ENCODE measurements around the gene SPOCD1. TPM values are rescaled to one million over a fixed set of nuclear protein-coding genes. Genes with fewer than 3 reads are reported as not detected.

The SPOCD1 gene
- polyA plus RNA-seq, 3 donors, result not detected

DNA sequence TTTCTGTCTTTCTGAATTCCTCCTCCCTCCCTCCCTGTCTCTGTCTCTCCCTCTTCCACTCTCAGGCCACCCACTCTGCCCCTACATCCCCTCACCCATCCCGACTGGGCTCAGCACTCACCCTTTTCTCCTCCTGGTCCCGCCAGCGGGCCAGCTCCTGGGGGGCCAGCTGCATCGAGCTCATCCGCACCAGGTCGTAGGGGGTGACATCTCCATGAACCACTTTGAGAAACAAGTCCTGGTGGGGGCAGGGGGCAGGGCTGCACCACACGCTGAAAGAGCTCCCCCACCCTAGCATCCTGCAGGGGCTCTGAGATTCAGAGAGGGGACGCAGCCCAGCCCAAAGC lies 17.8 kb downstream of the SPOCD1 start:
- H3K4me3 Mint-ChIP-seq, result no peak overlapping the region
- Histone ChIP-seq H3K27ac (ENCODE audit: low read depth in 1 of 2, low read length in 2 of 2) (no peak overlapping the region), H3K4me1 (ENCODE audit: control insufficient read depth in 1 of 2, insufficient read depth in 2 of 2, low read length in 2 of 2) (peaks cover 6 to 8% of the 10 kb centered on the region in 2 donors), H3K4me2 (replicated peaks; ENCODE audit: extremely low read depth, low read length, poor library complexity, severe bottlenecking) (no peak overlapping the region), H4K20me1 (ENCODE audit: insufficient read depth, low read length) (no peaks in the 10 kb centered on the region), H3K79me2 (ENCODE audit: insufficient read depth, low read length) (no peaks in the 10 kb centered on the region), H3K9ac (ENCODE audit: insufficient read depth, low read length, poor library complexity, severe bottlenecking) (no peak overlapping the region), H3K4me3 (replicated peaks in 1 of 3; ENCODE audit: low read depth in 2 of 3, low read length in 3 of 3) (no peak overlapping the region), H2AFZ (ENCODE audit: insufficient read depth, low read depth, low read length, poor library complexity, severe bottlenecking) (no peak overlapping the region), H3K9me3 (replicated peaks in 1 of 2; ENCODE audit: control insufficient read depth in 1 of 2, insufficient read depth in 1 of 2, low read length in 2 of 2) (no peaks in the 10 kb centered on the region), H3K27me3 (ENCODE audit: control insufficient read depth in 2 of 2, insufficient read depth in 2 of 2, low read length in 2 of 2) (no peaks in the 10 kb centered on the region), H3K36me3 (replicated peaks in 1 of 2; ENCODE audit: control insufficient read depth in 1 of 2, insufficient read depth in 2 of 2, low read length in 2 of 2) (no peaks in the 10 kb centered on the region)
- no peak overlapping the region for H3K27ac Mint-ChIP-seq
- no peaks in the 10 kb centered on the region for H3K36me3 Mint-ChIP-seq
- H3K9me3 Mint-ChIP-seq, result peaks cover 0 to 2% (median 0%) of the 10 kb centered on the region in 7 donors
- 93% methylated on average over 3 of the region's 8 CpGs for WGBS (ENCODE audit: insufficient coverage)
- DNase-seq, result no peak
- peaks cover 12 to 39% (median 16%) of the 10 kb centered on the region in 3 donors for H3K27me3 Mint-ChIP-seq (ENCODE audit: low read depth in 3 of 3)
- TF ChIP-seq, protein P1, sequence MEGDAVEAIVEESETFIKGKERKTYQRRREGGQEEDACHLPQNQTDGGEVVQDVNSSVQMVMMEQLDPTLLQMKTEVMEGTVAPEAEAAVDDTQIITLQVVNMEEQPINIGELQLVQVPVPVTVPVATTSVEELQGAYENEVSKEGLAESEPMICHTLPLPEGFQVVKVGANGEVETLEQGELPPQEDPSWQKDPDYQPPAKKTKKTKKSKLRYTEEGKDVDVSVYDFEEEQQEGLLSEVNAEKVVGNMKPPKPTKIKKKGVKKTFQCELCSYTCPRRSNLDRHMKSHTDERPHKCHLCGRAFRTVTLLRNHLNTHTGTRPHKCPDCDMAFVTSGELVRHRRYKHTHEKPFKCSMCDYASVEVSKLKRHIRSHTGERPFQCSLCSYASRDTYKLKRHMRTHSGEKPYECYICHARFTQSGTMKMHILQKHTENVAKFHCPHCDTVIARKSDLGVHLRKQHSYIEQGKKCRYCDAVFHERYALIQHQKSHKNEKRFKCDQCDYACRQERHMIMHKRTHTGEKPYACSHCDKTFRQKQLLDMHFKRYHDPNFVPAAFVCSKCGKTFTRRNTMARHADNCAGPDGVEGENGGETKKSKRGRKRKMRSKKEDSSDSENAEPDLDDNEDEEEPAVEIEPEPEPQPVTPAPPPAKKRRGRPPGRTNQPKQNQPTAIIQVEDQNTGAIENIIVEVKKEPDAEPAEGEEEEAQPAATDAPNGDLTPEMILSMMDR (IDR thresholded peaks at IDR 0.05), result no peak
- H3K4me1 Mint-ChIP-seq, result peaks cover 13% of the 10 kb centered on the region
- intact Hi-C loops (cut with micrococcal nuclease), result loop anchor here in 1 of 2 donors (10.0 kb wide), 1 partner anchor 233 kb away; no protein-coding TSS in a partner anchor

DNA sequence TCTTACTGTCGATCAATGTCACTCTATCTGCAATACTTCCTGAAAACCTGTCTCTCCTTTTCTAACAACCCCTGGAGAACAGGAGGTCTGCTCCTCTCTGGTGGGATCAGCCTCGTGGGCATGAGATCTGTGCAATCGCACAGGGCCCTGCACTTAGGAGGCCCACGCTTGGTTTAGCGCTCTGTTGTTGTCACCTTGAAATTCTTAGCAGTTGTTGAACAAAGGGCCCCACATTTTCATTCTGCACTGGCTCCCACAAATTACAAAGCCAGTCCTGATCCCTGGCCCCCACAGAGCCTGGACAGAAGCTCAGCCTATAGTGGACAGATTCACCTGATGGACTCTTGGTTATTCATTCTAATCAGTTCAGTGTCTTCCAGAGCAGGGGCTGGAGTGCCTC lies 18.6 kb downstream of the SPOCD1 start:
- H4K20me1 ChIP-seq (ENCODE audit: insufficient read depth, low read length), result no peaks in the 10 kb centered on the region
- no peak overlapping the region for H3K4me3 ChIP-seq (replicated peaks in 1 of 3; ENCODE audit: low read depth in 2 of 3, low read length in 3 of 3)
- no peak for DNase-seq
- Mint-ChIP-seq H3K27me3 (ENCODE audit: low read depth in 3 of 3) (peaks cover 12 to 35% (median 16%) of the 10 kb centered on the region in 3 donors), H3K36me3 (no peaks in the 10 kb centered on the region), H3K4me3 (no peak overlapping the region), H3K27ac (no peak overlapping the region), H3K4me1 (peaks cover 9% of the 10 kb centered on the region), H3K9me3 (peaks cover 0 to 2% (median 0%) of the 10 kb centered on the region in 7 donors)
- intact Hi-C loops (cut with micrococcal nuclease), result loop anchor here in 1 of 2 donors (10.0 kb wide), 1 partner anchor 232 kb away; no protein-coding TSS in a partner anchor
- H2AFZ ChIP-seq (ENCODE audit: insufficient read depth, low read depth, low read length, poor library complexity, severe bottlenecking), result no peak overlapping the region
- H3K27ac ChIP-seq (ENCODE audit: low read depth in 1 of 2, low read length in 2 of 2), result no peak overlapping the region
- no peak overlapping the region for H3K4me2 ChIP-seq (replicated peaks; ENCODE audit: extremely low read depth, low read length, poor library complexity, severe bottlenecking)
- H3K4me1 ChIP-seq (ENCODE audit: control insufficient read depth in 1 of 2, insufficient read depth in 2 of 2, low read length in 2 of 2), result peaks cover 6 to 8% of the 10 kb centered on the region in 2 donors
- no peaks in the 10 kb centered on the region for H3K9me3 ChIP-seq (replicated peaks in 1 of 2; ENCODE audit: control insufficient read depth in 1 of 2, insufficient read depth in 1 of 2, low read length in 2 of 2)
- WGBS (ENCODE audit: insufficient coverage), result 92% methylated on average over 4 of the region's 5 CpGs
- no peaks in the 10 kb centered on the region for H3K36me3 ChIP-seq (replicated peaks in 1 of 2; ENCODE audit: control insufficient read depth in 1 of 2, insufficient read depth in 2 of 2, low read length in 2 of 2)
- no peaks in the 10 kb centered on the region for H3K79me2 ChIP-seq (ENCODE audit: insufficient read depth, low read length)
- TF ChIP-seq, protein P1 (IDR thresholded peaks at IDR 0.05), result no peak
- no peaks in the 10 kb centered on the region for H3K27me3 ChIP-seq (ENCODE audit: control insufficient read depth in 2 of 2, insufficient read depth in 2 of 2, low read length in 2 of 2)
- no peak overlapping the region for H3K9ac ChIP-seq (ENCODE audit: insufficient read depth, low read length, poor library complexity, severe bottlenecking)

Data from CD14-positive monocyte (primary cell).